ENCODE data around the gene HEPHL1.

HEPHL1 gene

DNA sequence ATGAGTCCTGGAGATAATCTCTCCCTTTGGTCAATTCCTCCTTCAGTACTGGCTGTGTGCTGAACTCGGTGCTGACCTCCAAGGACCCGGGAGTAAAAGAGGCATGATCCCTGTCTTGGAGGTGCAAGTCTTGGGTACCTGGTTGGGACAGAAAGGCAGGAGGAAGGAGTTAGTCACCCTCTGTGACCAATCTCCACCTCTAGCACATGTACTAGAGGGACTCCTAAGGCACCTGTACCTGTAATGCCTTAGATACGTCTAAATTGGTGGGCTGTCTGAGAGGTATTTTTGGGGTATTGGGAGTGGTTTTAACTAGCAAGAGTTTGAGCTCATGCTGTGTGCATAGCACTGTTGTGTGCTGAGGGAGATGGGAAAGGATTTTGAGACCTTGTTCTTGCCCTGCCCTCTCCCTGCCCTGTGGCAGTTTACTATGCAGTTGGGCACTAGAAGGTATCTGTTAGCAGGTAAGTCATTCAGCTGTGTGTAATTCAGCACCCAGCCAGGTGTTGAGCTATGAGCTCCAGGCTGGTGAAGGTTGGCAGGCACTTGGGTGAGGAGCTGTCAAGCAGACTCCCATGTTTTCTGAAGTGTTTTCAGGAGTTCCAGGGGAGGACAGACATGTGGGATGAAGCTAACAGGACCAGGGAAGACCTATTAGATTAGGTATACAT, 110.0 kb downstream of the HEPHL1 start:
- DNase-seq: no peak

DNA sequence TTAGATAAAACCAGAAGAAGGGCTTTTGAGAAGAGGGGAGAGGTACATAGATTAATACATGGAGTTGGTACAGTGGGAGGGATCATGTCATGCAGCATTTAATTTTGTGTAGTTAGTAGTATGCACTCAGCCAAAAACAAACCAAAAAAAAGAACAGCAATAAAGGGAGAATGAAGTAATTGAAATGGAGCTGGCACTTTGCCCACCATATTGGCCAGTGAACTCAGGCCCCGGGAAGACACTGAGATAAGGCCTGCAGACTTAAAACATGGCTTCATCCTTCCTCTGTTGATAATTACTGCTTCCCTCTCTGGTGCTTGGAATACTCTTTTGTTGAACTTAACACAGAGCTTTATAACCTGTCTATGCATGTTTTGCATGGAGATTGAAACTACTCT, 110.6 kb downstream of the HEPHL1 start:
- DNase-seq: no peak

DNA sequence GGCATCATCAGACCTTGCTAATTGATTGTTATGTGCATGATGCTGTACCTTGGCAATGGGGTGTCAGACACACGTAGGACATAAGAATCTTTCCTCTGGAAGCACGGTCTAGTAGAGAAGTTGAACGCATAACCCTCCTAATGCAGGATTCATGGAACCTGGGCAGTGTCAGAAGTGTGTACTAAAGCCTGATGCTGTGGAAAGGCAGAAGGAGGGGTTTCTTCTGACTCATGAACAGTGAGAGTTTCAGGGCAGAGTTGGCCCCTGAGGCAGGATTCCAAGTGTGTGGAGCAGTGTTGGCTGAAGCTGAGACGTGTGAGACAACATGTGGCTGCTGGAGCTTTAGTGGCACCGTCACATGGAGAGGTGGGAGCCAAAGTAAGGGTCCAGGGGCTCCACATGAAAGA, 111.0 kb downstream of the HEPHL1 start:
- DNase-seq: no peak

DNA sequence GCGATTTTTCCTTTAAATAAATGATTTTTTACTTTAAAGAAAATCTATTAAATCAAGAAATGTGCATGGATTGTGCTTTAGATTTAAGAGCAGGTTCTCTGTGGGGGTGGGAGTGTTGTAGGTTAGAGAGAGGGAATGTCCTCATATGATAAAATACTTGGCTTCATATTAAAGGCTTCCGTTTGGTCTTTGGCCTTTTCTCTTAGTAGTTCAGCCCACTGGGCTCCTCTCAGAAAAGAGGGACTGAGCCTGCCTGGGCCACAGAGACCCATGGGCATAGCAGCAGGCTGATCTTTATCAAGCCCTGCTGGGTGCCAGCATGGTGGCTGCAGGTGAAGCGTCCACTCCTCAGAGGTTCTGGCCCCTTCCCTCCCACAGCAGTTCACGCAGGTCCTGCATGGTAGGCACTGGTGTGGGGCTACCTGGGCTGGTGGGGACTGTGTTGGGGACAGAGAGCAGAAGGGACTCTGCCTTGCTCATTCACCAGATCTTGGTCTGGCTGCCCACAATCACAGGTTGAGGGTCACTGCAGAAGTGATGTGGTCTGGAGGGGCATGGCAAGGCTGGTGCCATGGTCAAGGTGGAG, 111.8 kb downstream of the HEPHL1 start:
- no peak for DNase-seq

DNA sequence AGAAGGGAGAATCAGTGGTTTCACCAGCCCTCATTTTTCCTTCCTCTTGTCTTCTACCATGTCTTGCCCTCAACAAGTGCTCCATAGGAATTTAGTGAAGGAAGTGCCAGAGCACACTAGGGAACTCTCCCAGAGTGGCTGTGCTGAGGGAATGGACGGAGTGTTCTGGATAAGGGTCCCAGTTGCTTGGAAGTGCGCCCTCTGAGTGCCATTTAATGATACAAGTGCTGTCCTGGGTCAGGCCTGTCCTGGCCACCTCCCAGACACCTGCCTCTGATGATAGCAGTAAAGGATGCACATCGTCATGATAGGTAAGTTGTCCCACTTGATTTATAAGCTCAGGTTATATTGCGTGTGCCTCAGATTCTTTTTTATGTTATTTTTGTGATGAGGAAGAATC, 112.6 kb downstream of the HEPHL1 start:
- DNase-seq: no peak

DNA sequence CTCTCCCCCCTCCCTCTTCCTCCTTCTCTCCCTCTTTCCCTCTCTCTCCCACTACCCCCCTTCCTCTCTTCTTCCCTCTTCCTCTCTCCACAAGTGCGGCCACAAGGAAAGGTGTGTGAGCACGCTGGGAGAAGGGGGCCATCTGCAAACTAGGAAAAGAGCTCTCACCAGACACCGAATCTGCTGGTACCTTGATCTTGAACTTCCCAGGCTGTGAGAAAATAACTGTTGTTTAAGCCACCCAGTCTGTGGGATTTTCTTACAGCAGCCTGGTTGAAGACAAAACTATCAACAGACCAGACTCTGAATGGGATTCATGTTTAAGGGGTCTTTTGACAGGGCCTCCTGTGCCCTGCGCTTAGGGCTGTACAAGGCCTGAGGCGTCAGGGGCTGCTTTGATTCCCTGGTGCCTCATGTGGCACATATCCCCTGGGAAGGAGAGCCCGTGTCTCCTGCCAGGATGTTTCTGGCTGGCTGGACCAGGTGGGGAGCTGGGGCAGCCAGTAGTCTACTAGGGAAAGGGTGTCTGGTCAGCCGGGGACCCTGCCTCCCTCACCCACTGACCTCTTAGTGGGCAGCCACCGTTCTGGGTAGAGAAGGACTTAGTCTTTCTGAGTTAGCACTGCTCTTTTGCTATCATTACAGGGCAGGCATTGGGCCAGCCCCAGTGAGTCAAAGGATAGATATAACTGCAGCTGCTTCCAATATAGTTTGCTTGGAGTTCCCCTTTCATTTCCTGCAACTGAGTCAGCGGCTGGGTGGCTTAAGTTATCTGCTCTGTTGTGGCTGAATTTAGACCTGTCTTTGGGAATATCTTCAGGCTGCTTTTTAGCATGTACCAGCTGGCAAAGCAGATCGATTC, 113.7 kb downstream of the HEPHL1 start:
- DNase-seq: no peak

DNA sequence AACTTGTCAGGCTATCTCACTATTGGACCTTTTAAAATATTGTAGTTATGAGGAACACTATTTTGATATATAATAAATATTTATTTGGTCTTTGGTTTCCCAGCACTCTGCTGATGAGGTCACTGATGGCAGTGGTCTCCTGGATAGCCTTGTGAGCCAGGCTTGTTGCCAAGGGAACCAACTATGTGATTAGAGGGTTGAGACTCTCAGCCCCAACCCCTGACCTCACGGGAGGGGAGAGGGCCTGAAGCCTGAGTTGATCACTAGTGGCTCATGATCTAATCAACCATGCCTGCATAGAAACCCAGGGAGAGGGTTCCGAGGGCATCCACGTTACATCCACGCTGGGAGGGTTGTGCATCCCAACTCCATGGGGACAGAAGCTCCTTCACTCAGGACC, 118.3 kb downstream of the HEPHL1 start:
- no peak for DNase-seq

DNA sequence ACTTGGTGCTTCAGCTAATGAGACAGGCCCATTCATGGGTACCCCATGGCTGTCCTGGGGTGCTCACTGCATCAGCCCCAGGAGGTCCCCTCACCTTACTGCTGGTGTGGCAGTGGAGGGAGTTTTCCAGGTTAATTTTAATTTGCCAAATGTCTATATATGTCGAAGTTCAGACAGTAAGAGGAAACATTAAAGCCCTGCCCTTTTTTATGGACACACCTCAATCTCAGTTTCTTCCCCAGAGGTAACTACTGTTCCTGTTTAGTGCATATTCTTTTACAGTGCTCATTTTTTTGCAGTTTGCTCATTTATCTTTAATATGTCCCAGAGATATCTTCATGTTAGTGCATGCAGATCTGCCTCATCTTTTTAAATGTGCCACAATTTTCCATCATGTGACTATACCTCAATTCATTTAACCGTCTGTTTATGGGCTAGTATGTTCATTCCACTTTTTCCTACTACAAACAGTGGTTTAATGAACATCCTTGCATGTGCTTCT, 119.1 kb downstream of the HEPHL1 start:
- no peak for DNase-seq

DNA sequence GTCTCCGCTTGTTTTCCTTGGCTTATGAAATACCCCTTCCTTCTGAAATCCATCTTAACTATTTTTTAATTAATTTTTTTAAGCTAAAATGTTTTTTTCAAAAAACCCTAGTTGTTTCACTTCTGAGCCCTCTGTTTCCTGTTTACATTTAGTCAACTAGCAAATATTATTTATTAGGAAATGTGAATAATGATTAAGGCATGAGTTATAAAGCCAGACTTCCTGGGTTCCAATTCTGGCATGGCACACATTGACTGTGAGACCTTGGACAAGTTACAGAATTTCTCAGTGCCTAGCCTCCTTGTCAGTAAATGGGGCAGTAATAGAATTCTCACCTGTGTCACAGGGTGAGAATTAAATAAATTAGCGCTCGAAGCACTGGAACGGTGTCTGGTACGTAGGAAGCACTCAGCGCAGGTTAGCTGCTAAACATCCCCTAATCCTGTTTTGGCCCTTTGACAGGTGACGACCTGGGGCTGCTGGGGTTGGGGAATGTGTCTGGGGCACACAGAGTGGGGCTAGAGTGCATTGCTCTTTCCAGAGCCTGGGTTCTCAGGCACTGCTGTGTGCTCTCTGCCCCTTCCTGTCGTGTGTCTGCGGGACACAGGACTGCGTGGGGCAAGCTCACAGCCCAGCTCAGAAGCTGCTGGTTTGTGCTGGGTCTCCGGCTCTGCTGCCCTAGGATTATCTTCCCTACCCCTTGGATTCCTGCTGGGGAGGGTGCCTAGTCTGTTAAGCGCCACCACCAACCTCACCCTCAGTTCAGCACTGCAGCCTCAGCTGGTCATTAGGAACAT, 120.6 kb downstream of the HEPHL1 start:
- no peak for DNase-seq

DNA sequence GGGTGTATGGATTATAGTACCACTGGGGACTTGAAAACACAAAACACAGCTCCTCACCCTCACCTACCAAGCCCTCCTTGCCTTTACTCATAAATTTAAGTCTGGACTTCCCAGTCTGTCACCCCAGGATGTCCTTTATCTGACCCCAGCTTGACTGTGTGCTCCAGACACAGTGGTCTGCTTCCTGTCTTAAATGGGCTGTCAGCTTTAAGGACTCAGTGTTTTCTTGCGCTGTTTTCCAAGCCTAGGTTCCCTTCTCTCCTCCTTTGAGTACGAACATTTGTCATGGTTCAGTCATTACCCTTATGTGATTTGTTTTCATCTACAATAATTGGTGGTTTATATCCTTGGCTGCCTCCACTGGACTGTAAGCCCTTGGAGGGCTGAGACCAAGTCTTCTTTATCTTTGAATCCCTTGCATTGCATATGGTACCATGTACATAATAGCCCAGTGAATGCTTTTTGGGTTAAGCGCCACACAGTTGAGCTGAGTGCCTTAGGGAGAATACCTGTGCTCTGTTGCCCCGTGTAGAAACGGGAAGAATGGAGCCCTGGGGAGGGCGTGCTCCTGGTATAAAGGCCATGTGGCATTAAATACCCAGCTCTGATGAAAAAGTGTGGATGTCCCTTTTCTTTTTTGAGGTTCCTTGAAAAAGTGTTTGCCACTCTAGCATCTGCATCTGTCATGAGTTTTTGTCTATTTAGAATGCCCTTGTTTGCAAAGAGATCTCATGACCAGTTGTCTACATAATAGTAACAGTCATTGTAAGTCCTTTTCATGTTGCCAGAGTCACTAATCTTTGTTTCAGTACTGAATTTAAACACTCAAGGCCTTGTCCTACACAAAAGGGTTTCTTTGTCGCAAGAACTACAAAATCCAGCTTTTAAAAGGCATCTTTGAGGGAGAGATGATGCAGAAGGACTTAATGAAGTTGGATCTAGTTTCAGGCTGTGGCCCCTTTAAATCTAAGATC, 121.4 kb downstream of the HEPHL1 start:
- DNase-seq: no peak

DNA sequence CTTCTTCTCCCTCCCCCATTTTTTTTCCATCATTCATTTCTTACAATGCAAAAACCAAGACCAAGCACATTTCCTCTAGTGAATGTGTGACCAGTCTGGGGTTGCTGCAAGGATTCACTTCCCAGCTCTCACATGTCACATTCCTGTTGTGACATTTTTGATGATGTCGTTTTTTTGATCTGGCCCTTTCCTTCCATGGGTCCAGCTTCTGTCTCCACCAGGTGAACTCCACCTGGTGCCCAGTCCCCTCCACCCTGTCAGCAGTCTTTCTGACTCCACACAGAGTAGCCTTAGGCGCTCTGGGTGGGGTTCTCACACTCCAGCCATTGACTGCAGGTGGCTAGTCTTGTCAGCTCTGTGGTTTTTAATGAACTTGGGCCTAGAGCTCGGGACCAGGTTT, 123.1 kb downstream of the HEPHL1 start:
- no peak for DNase-seq

DNA sequence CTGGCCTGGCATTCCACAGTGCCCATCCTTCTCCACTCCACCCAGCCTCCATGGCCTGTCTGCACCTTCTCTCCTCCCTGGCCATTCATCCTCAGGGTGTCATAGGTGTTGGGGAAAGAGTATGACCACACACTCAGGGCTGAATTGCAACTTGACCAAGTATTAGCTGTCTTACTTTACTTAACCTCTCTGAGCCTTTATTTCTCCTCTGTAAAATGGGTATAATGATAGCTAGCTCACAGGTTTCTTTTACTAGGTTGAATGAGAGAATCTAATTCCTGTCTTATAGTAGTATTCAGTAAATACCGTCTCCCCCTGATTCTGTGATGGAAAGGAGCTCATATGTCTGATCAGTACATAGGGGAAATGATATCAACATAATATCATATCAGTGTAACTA, 123.5 kb downstream of the HEPHL1 start:
- DNase-seq: no peak

DNA sequence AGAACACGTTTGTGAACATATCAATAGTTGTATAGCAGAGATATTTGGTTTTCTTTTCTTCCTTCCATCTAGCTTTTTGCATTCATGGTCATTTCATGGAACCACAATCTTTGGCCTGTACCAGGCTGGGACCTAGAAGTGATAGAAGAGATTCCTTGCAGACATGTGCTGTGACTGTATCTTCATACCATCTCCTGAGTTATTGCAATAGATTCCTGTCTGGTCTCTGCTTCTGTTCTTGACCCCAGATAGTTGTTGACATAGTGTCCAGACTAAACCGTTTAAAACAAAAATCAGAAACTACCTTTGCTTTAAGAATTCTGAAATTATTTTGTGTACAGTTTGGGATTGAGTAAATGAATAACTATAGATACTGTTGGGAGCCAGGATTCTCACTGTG, 124.3 kb downstream of the HEPHL1 start:
- DNase-seq: no peak

DNA sequence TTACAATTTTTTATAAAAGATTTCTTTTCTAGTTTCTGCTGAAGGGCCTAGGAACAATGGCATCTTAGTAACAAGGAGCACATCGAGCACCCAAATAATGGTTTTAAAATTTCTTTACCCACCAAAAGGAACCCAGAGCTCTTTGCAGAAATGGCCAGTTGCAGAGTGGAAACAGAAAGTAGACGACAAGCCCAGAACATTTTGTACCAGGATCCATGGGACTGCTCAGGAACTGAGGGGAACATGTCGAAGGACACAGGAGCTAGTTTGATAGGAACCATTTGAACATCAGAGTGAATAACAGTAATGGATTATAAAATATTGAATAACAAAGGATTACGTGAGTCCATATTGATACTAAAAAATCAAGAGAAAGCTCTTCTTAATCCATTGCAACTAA, 124.8 kb downstream of the HEPHL1 start:
- DNase-seq: no peak

DNA sequence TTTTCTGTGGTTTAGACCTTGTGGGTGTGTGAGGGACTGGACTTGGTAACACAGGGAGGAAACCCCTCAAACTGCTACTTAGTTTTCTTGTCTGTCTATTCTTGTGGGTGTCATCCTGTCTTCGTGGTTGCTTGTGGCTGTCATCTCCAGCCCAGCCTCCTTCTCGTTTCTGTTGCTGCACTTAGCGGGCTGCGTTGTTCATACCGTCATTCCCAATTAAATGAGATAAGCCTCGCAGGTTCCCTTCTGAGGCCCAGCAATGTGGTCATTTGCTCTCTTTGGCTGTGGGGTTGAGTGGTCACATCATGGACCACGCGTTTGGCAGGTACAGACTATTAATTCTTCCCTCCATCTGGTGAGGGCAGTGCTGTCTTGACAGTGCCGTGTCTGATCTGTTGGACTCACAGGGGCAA, 126.3 kb downstream of the HEPHL1 start:
- no peak for DNase-seq

DNA sequence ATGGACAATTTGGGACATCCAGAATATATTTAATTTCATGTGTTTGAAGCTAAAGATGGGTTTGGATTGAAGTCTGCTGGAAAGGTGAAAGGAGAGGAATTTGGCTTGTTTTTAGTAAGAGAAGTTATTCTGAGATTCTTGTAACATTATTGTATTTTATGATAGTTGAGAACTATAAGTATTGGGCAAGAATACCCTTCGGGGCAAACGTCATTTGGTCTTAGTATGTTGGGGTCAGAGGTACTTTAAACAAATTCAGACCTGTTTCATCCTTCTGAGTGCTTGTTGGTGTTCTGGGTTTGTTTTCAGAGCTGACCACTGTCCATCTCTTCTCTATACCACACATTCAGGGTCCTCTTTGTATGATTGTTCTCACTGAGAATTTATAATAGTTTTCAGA, 127.0 kb downstream of the HEPHL1 start:
- DNase-seq: no peak

DNA sequence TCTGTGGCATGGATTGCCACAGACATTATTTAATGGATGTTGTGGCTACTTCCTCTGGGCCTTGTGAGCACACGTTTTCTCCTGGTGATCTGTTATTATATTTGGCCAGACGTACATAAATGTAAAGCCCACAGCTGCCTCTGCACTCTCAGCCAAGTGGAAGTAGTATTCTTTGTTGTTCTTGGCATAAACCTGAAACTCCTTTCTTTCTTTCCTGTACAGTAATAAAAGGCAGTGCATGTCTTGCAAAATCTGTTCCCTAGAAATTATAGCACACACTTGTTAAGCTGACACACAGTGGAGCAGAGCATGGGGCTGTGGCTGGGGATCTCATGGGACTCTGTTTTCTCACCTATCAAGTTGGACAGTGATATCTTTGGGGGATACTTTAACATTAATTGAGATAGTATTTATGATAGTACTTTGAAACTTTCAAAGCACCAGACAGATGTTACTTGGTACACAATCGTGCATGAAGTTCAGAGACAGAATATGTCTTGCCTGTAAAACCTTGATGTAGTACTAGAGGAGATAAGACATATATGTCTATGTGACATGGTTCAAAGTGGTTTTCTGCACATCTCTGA, 128.4 kb downstream of the HEPHL1 start:
- no peak for DNase-seq

DNA sequence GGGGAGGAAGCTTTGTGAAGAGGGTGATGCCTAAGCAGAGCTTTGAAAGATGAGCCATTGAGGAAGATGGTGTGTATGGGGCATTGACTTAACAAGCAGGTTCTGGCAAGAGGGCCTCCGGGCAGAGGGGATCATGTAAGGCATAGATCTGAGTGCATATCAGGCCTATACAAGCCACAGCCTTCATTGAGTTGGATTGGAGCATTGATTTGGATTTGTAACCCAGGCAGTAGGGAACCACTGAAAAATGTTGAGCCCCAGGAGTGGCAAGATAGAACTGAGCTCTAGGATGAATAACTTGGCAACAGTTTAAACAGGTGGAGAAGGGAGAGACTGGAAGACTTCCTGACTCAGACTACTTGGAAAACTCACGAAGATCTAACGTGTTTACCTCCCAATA, 128.9 kb downstream of the HEPHL1 start:
- DNase-seq: no peak

DNA sequence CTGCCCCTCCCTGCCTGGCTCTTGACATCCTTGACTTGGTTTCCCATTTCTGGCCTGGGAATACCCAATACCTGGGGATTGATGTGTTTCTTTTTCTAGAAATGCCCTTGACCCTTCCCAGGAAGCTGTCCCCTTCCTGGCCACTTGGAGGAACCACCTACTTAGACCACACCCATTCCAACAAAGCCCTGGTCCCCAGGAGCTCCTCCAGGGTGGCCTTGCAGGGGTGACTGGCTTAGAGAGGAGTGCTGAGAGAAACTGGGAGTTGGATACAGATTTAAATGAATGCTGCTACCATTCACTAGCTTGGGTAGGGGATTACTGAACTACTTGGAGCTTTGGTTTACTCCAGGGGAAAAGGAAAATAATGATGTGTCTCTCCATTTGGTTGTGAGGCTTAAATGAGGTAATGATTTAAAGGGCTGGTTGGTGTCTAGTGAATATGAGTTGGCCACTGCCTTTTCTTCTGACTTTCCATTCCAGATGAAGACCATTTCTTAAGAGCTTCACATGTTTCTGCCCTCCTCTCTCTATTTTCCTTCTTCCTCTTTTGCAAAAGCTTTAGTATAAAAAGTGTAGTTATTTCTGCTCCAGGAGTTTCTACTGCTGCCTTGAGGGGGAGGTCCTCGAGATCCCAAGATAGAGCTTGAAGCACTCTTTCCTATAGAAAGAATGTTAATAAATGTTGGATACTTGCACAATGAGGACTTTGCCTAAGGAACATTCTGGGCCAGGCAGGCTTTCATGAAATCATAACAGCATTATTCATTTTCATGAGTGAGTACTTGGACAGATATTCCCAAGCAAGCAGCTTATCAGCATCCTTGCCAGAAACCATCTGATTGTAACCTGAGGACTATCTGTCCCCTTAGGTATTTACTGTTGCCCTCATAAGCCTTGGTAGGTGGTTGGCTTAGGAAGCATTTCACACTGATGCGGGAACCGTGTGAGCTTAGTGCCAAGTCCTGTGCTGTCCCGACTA, 129.8 kb downstream of the HEPHL1 start:
- no peak for DNase-seq
